ENCODE data around the gene GIT2.

DNA sequence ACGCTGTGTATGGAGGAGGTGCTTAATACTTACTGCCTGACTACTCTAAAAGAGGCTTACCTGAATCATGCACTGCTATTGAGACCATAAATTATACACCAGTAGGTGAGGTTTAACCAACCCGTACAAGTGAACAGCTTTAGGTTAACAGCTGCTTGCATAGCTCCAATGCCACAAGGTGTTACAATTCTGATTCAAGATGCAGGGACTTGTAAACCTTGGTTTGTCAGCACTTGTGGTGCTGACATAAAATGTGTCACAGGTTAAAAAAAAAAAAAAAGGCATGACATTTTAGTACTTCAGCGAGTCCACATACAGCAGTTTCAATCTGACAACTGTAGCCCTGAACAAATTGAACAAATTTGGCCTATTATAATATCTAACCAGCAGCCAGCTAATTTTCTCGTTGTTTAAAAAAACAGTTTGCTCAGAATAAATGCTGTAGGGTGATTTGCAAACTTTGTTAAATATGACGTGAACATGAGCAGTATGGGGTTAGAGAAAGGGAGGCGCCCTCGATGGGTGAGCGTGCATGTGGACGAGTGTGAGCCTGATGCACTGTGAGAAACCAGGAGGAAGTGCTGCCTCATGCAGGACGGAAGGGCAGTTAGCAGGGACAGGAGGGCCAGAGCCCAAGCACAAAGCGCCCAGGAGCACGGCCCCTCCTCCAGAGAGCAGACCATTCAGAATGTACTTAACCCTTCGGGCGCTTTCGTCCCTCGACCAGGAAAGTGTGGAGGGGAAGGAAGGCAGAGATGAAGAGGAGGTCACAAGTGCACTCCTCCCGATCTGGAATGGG, 51.4 kb downstream of the GIT2 start:
- TF ChIP-seq EP300 (IDR thresholded peaks at IDR 0.05), result no peak
- TF ChIP-seq, protein P1, sequence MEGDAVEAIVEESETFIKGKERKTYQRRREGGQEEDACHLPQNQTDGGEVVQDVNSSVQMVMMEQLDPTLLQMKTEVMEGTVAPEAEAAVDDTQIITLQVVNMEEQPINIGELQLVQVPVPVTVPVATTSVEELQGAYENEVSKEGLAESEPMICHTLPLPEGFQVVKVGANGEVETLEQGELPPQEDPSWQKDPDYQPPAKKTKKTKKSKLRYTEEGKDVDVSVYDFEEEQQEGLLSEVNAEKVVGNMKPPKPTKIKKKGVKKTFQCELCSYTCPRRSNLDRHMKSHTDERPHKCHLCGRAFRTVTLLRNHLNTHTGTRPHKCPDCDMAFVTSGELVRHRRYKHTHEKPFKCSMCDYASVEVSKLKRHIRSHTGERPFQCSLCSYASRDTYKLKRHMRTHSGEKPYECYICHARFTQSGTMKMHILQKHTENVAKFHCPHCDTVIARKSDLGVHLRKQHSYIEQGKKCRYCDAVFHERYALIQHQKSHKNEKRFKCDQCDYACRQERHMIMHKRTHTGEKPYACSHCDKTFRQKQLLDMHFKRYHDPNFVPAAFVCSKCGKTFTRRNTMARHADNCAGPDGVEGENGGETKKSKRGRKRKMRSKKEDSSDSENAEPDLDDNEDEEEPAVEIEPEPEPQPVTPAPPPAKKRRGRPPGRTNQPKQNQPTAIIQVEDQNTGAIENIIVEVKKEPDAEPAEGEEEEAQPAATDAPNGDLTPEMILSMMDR (IDR thresholded peaks at IDR 0.05), result no peak
